ENCODE measurements around the gene PEA15. TPM values are rescaled to one million over a fixed set of nuclear protein-coding genes. Genes with fewer than 3 reads are reported as not detected.

The PEA15 gene, protein sequence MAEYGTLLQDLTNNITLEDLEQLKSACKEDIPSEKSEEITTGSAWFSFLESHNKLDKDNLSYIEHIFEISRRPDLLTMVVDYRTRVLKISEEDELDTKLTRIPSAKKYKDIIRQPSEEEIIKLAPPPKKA
- 75.6 and 81.4 TPM in 2 replicates for total RNA-seq (2014; rRNA removed; shearing (Covaris generic))

DNA sequence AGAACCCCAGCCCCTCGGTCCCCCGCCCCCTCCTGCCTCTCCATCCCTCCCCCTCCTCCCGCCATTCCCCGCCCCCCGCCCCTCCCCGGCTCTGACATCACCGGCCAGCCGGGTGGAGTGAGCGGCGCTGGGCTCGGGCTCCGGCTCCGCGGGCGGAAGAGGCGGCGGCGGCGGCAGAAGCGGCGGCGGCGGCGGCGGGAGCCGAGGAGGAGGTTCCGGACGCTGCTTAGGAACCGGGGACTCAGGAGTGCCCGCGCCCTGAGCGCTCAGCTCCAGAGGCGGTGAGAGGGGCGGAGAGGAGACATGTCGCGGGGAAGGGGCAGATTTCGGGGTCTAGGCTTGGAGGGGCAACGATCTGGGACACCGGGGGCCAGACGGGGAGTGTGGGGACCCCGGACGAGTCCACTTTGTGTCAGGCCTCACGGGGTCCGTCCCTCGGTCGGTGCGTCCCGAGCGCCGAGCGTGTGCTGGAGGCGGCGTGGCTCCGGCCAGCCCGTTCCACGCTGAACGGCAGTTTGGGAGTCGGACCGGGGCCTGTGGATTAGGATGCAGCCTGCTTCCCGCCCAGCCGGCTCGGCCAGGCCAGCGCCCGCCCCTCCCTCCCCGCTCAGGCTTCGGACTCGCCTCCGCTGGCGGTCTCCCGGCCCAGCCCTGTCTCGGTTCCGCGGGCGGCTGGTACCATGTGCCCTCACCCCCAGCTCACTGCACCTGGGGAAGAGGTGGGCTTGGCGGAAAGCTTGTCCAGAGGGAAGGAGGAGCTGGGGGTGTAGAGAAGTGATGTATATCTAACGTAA, at the start of gene PEA15:
TSS of gene PEA15 (plus strand) at position 143 of the 794 bp plus-strand sequence. CDS start 6,161 bp downstream, outside the sequence.
- H3K27me3 ChIP-seq (ENCODE audit: control insufficient read depth, insufficient read depth, low read length), result no peaks in the 10 kb centered on the region
- peaks cover 12% of the 10 kb centered on the region for H3K36me3 ChIP-seq (replicated peaks; ENCODE audit: control insufficient read depth, insufficient read depth, low read length)
- peak; percentile 99 for DNase-seq
- H3K4me3 ChIP-seq (ENCODE audit: insufficient read depth, low read depth, low read length), result peak within 1 kb of the TSS; percentile 100

DNA sequence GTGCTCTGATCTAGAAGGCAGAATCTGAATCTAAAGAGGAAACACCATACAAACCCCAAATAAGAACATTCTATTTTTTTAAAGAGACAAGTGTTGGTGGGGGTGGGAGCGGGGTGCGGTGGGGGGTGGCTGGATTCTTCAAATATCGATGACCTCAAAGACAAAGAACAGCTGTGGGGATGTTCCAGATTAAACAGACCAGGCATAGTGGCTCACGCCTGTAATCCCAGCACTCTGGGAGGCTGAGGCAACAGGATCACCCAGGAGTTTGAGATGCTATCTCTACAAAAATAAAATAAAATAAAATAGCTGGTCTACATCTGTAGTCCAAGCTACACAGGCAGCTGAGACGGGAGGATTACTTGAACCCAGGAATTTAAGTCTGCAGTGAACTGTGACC, 48.8 kb upstream of the PEA15 start:
- no peak overlapping the region for H3K4me3 ChIP-seq (ENCODE audit: insufficient read depth, low read depth, low read length)
- H3K36me3 ChIP-seq (replicated peaks; ENCODE audit: control insufficient read depth, insufficient read depth, low read length), result no peaks in the 10 kb centered on the region
- DNase-seq, result no peak
- H3K27me3 ChIP-seq (ENCODE audit: control insufficient read depth, insufficient read depth, low read length), result no peaks in the 10 kb centered on the region; the same call in 1 of the 2 replicates

DNA sequence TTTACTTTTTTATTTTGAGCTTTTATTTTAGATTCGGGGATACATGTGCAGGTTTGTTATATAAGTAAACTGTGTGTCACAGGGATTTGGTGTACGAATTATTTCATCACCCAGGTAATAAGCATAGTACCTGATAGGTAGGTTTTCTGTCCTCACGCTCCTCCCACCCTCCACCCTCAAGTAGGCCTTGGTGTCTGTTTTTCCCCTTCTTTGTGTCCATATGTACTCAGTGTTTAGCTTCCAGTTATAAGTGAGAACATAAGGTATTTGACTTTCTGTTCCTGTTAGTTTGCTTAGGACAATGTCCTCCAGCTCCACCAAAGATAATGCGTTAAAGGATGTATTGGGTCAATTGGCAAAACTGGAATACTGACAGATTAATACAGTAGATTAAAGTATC, 48.0 kb upstream of the PEA15 start:
- no peaks in the 10 kb centered on the region; the same call in 1 of the 2 replicates for H3K27me3 ChIP-seq (ENCODE audit: control insufficient read depth, insufficient read depth, low read length)
- H3K36me3 ChIP-seq (replicated peaks; ENCODE audit: control insufficient read depth, insufficient read depth, low read length), result no peaks in the 10 kb centered on the region
- no peak overlapping the region for H3K4me3 ChIP-seq (ENCODE audit: insufficient read depth, low read depth, low read length)
- DNase-seq, result no peak

DNA sequence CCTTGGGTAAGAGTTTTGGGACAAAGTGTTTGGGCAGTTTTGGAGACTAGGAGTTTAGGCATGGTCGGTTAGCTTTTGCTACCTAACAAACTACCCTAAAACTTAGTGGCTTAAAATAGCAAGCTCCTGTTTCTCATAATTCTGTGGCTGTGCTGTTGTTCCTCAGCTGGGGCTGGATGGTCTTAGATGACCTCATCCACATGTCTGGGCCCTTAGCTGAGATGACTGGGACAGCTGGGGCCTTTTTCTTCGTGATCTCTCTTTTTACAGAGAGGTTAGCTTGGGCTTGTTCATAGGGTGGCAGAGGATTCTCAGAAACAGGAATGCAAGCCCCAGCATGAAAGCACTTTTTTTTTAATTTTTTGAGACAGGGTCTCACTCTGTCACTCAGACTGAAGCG, 47.2 kb upstream of the PEA15 start:
- H3K27me3 ChIP-seq (ENCODE audit: control insufficient read depth, insufficient read depth, low read length), result no peaks in the 10 kb centered on the region; the same call in 1 of the 2 replicates
- H3K36me3 ChIP-seq (replicated peaks; ENCODE audit: control insufficient read depth, insufficient read depth, low read length), result no peaks in the 10 kb centered on the region
- DNase-seq, result no peak
- H3K4me3 ChIP-seq (ENCODE audit: insufficient read depth, low read depth, low read length), result no peak overlapping the region

DNA sequence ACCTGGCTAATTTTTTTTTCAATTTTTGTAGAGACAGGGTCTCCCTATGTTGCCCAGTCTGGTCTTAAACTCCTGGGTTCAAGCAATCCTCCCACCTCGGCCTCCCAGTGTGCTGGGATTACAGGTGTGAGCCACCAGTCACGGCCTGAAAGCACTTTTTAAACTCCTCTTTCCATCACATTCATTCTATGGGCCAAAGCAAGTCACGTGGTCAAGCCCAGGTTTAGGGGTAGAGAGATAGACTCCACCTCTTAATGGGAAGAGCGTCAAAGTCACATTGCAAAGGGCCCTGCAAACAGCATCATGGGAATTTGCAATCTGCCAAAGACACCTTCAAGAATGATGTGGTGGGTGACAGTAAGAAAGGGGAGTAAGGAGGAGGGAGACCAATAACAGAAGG, 46.6 kb upstream of the PEA15 start:
- no peak for DNase-seq
- H3K36me3 ChIP-seq (replicated peaks; ENCODE audit: control insufficient read depth, insufficient read depth, low read length), result no peaks in the 10 kb centered on the region
- H3K27me3 ChIP-seq (ENCODE audit: control insufficient read depth, insufficient read depth, low read length), result no peaks in the 10 kb centered on the region; the same call in 1 of the 2 replicates
- H3K4me3 ChIP-seq (ENCODE audit: insufficient read depth, low read depth, low read length), result no peak overlapping the region

DNA sequence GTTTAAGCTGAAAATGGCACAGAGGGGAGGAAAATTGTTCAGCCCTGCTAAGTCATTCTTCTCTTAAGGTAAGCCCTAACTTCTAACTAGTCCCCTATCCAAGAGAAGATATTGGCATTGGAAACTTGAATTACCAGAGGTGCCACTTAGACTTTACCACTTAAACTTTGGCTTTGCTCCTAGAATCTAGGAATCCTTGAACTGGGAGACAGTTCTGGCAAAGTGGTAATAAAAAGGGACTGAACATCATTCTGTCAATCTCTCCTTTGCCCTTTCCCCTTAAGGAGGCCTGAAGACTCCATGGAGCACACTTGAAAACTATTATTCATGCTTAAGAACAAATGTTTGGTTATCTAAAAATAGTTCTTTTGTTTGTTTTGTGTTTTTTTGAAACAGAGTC, 45.3 kb upstream of the PEA15 start:
- Histone ChIP-seq H3K27me3 (ENCODE audit: control insufficient read depth, insufficient read depth, low read length) (no peaks in the 10 kb centered on the region; the same call in 1 of the 2 replicates), H3K4me3 (ENCODE audit: insufficient read depth, low read depth, low read length) (no peak overlapping the region), H3K36me3 (replicated peaks; ENCODE audit: control insufficient read depth, insufficient read depth, low read length) (no peaks in the 10 kb centered on the region)
- DNase-seq, result no peak

DNA sequence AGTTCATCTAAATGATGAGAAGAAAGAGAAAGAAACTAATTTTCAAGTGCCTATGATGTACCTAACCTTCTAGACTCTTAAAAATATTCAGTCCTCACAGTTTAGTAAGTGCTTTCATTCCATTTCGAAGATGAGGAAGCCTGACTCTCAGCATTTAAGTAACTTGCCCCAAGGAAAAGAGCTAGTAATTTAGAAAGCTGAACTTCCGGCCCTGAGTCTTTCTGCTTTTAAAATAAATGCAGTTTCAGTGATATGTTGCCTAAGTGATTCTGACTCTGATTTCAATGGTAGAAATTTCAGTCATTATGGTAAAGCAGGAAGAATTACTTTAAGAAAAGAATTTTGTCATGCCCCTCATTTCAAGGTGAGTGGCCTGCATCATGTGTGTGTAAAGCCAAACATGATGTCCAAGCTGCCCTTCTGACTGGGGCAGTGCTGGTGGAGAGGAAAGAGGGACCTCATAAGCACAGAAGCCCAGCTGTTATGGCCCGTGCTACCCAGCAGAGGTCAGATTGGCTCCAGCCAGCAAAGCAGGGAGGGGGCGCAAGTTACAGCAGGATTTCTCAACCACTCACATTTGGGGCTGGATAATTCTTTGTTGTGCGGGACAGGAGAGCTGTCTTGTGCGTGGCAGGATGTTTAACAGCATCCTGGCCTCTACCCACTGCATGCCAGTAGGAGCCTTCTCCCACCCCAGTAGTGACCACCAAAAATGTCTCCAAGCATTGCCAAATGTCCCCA, 43.0 kb upstream of the PEA15 start:
- DNase-seq, result peak; percentile 73
- Histone ChIP-seq H3K4me3 (ENCODE audit: insufficient read depth, low read depth, low read length) (no peak overlapping the region), H3K27me3 (ENCODE audit: control insufficient read depth, insufficient read depth, low read length) (no peaks in the 10 kb centered on the region; the same call in 1 of the 2 replicates)

DNA sequence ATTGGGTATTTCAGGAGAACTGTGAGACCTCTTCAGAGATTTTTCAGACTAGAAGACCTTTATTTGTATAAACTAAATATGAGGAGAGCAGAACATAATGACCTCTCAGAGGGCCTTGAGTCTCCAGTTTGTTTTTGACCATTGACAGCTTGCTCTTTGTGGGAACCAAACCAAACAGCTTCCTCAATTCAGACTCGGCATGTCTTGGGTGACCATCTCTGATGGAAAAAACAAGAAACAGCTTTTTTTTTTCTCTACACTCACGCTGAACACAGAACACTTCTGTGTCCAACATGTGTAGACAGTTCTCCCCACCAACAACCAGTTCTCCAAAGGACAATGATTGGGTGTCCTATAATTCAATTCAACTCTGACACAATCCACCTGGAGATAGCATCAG, 42.3 kb upstream of the PEA15 start:
- no peak overlapping the region for H3K4me3 ChIP-seq (ENCODE audit: insufficient read depth, low read depth, low read length)
- no peak for DNase-seq
- H3K27me3 ChIP-seq (ENCODE audit: control insufficient read depth, insufficient read depth, low read length), result no peaks in the 10 kb centered on the region; the same call in 1 of the 2 replicates
- H3K36me3 ChIP-seq (replicated peaks; ENCODE audit: control insufficient read depth, insufficient read depth, low read length), result no peaks in the 10 kb centered on the region

More for the DNA sequence above, 43.0 kb upstream of the PEA15 start:
- no peaks in the 10 kb centered on the region for H3K36me3 ChIP-seq (replicated peaks; ENCODE audit: control insufficient read depth, insufficient read depth, low read length)

DNA sequence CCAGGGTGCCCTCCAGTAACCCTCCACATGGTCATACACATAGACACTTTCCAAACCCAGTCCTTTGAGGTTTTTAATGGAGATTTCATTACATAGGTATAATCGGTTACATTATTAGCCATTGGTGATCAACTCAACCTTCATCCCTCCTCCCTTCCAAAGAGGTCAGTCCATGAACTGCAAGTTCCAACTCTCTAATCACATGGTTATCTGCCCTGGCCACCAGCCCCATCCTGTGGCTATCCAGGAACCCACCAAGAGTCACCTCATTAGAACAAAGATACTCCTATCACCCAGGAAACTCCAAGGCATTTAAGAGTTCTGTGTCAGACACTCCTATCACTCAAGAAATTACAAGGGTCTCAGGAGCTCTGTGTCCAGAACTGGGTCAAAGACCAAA, 41.6 kb upstream of the PEA15 start:
- Histone ChIP-seq H3K4me3 (ENCODE audit: insufficient read depth, low read depth, low read length) (no peak overlapping the region), H3K27me3 (ENCODE audit: control insufficient read depth, insufficient read depth, low read length) (no peaks in the 10 kb centered on the region; the same call in 1 of the 2 replicates), H3K36me3 (replicated peaks; ENCODE audit: control insufficient read depth, insufficient read depth, low read length) (no peaks in the 10 kb centered on the region)
- DNase-seq, result no peak

DNA sequence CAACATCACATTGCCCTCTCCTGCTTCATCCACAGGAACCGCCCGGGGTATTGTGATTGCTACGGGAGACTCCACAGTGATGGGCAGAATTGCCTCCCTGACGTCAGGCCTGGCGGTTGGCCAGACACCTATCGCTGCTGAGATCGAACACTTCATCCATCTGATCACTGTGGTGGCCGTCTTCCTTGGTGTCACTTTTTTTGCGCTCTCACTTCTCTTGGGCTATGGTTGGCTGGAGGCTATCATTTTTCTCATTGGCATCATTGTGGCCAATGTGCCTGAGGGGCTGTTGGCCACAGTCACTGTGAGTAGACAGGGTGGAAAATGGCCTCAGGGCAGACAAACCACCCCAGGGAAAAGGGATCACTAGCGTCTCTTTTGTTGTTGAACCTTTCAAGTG, 41.1 kb upstream of the PEA15 start:
- Histone ChIP-seq H3K27me3 (ENCODE audit: control insufficient read depth, insufficient read depth, low read length) (no peaks in the 10 kb centered on the region), H3K4me3 (ENCODE audit: insufficient read depth, low read depth, low read length) (no peak overlapping the region), H3K36me3 (replicated peaks; ENCODE audit: control insufficient read depth, insufficient read depth, low read length) (no peaks in the 10 kb centered on the region)
- no peak for DNase-seq

DNA sequence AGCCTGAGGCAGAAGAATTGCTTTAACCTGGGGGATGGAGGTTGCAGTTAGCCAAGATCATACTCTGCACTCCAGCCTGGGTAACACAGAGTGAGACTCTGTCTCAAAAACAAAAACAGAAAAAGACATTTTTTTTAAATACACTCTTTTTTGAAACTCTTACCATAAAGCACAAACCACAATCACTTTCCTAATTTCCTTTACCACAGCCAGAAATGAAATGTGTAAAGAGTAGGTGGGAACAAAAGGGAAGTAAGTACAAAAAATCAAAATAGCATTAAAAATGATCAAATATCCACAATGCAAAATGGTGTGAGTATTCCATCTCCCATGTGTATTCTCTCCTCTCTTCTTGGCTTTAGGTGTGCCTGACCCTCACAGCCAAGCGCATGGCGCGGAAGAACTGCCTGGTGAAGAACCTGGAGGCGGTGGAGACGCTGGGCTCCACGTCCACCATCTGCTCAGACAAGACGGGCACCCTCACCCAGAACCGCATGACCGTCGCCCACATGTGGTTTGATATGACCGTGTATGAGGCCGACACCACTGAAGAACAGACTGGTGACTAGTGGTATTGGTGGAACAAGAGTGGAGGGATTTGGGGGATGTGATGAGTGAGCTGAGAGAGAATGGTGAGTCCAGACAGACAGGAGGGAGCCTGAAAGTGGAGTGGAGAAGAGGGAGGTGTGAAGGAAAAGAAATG, 38.9 kb upstream of the PEA15 start:
- Histone ChIP-seq H3K4me3 (ENCODE audit: insufficient read depth, low read depth, low read length) (no peak overlapping the region), H3K27me3 (ENCODE audit: control insufficient read depth, insufficient read depth, low read length) (no peaks in the 10 kb centered on the region), H3K36me3 (replicated peaks; ENCODE audit: control insufficient read depth, insufficient read depth, low read length) (no peaks in the 10 kb centered on the region)
- no peak for DNase-seq

DNA sequence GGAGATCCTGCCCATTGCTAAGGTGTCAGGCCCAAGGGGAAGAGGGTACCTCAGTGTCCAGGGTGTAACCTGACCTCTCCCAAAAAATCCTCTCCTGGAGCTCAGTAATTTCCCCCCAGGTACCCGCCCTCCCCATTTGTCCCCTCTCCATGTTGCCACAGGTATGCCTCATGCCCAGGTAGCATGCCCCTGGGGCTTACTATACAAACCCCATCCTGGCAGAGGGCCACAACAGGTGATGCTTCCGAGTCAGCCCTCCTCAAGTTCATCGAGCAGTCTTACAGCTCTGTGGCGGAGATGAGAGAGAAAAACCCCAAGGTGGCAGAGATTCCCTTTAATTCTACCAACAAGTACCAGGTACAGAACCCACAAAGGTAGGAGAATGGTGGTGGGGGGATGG, 38.1 kb upstream of the PEA15 start:
- no peaks in the 10 kb centered on the region for H3K36me3 ChIP-seq (replicated peaks; ENCODE audit: control insufficient read depth, insufficient read depth, low read length)
- no peak for DNase-seq
- H3K4me3 ChIP-seq (ENCODE audit: insufficient read depth, low read depth, low read length), result no peak overlapping the region
- H3K27me3 ChIP-seq (ENCODE audit: control insufficient read depth, insufficient read depth, low read length), result no peaks in the 10 kb centered on the region

DNA sequence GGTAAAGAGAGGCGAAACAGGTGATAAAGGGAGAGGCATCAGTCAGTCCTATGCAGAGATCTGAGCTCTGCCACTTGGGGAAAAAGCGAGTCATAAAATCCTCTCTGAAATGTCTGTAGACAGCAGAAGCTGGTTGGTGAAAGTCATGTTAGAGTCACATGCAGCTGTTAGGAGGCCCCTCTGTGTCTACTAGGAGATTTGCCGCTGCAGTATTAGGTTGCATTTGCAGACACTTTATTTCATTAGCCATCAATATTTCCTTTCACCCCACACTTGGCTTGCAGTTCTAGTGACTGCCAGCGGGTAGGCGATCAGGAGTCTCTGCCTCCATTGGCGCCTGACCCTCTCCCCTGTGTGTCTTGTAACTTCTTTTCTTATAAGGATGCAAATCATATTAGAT, 37.6 kb upstream of the PEA15 start:
- no peak for DNase-seq

DNA sequence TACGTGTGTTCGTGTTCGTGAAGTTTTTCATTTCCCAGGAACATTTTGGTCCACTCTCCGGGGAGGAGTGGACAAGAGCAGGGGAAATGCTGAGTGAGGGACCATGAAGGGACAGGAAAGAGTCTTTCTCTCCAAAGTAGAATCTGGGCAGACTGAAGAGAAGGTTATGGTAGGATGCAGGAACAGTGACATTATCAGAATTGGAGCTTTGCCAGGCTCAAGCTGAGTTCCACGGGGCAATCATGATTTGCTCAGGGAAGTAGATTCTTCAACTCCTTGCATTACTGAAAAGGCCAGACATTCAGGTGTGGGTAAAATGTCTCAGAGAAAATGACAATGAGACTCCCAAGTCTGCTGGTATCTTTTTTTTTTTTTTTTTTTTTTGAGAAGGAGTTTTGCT, 37.2 kb upstream of the PEA15 start:
- DNase-seq, result no peak
- Histone ChIP-seq H3K4me3 (ENCODE audit: insufficient read depth, low read depth, low read length) (no peak overlapping the region), H3K36me3 (replicated peaks; ENCODE audit: control insufficient read depth, insufficient read depth, low read length) (no peaks in the 10 kb centered on the region), H3K27me3 (ENCODE audit: control insufficient read depth, insufficient read depth, low read length) (no peaks in the 10 kb centered on the region)

More for the DNA sequence above, 37.6 kb upstream of the PEA15 start:
- no peaks in the 10 kb centered on the region for H3K36me3 ChIP-seq (replicated peaks; ENCODE audit: control insufficient read depth, insufficient read depth, low read length)
- H3K4me3 ChIP-seq (ENCODE audit: insufficient read depth, low read depth, low read length), result no peak overlapping the region
- no peaks in the 10 kb centered on the region for H3K27me3 ChIP-seq (ENCODE audit: control insufficient read depth, insufficient read depth, low read length)

Data from H7 (cell line).